G401 (cell line): ENCODE measurements around the gene ZNF107. TPM values are rescaled to one million over a fixed set of nuclear protein-coding genes. Genes with fewer than 3 reads are reported as not detected.
"Not testable (repeated sequence)": the region's sequence is repeated elsewhere in the genome, so short reads cannot be mapped to it uniquely, and the experiment has no call there.

Experiments
- DNase-seq: peaks from one replicate; pipeline ENCODE4 v3.0.0-alpha.2; 2015; ENCODE audit warnings: low spot score
- in situ Hi-C: cut with HindIII; loops from 2 replicates; pipeline ENCODE4 v1.10.0; 2016; ENCODE audit warnings: low sequenced_read_pairs, mixed read lengths
- total RNA-seq: library from RNA; depleted of rRNA; stranded (reverse); fragments of >200 nt; shearing (Covaris generic); gene quantifications from 2 replicates; pipeline ENCODE4 v1.2.3, GENCODE V29; 2014

Gene ZNF107
- total RNA-seq, 1 experiment from 2014 or later = 7.5 TPM

GRCh38 chr7:64642046-64642445 is 23.9 kb upstream of the ZNF107 start:
- in situ Hi-C loops = no loop called here

GRCh38 chr7:64642875-64643274 is 23.1 kb upstream of the ZNF107 start:
- no peak for DNase-seq
- in situ Hi-C loops = no loop called here

More at GRCh38 chr7:64642046-64642445, 23.9 kb upstream of the ZNF107 start:
- no peak for DNase-seq

- in situ Hi-C loops = no loop called here
Measured at GRCh38 chr7:64643566-64643965, 22.4 kb upstream of the ZNF107 start.

DNA sequence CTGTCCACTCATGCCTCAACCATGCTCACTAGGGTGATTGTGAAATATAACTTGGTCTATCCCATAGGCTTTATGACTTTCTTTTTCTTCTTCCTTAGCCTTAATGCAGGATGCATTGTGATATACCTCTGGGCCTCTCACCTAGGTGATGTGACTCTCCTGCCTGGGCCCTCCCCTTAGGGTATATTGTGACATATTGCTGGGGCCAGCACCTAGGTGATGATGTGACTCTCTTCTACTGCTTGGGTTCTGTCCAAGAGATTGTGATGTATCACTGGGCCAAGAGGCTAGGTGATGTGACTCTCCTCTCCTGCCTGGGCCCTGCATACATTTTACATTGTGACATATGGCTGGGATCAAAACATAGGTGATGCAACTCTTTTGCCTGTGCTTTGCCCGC is 14.7 kb upstream of the ZNF107 start:
- in situ Hi-C loops = no loop called here
- no peak for DNase-seq

More at GRCh38 chr7:64643566-64643965, 22.4 kb upstream of the ZNF107 start:
- DNase-seq = no peak

- no peak for DNase-seq
- in situ Hi-C loops = no loop called here
Measured at GRCh38 chr7:64651632-64652165, 14.2 kb upstream of the ZNF107 start.

DNA sequence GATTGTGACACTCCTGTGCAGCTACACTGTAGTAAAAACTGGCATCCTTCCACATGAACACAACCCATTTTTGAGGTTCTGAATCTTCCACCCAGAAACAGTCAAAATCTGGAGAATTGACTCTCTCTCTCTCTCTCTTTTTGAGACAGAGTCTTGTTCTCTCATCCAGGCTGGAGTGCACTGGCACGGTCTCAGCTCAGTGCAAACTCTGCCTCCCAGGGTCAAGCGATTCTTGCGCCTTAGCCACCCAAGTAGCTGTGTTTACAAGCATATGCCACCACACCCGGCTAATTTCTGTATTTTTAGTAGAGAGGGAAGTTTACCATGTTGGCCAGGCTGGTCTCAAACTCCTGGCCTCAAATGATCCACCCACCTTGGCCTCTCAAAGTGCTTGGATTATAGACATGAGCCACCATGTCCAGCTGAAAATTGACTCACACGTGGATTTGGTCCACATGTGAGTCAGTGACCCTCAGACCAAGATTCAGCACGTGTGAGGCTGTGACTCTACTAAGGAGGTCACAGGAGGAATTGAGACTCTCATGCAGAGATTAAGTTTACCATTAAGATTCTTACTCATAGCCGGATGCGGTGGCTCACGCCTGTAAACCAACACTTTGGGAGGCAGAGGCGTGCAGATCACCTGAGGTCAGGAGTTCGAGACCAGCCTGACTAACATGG is 12.1 kb upstream of the ZNF107 start:
- in situ Hi-C loops = no loop called here
- no peak for DNase-seq

DNA sequence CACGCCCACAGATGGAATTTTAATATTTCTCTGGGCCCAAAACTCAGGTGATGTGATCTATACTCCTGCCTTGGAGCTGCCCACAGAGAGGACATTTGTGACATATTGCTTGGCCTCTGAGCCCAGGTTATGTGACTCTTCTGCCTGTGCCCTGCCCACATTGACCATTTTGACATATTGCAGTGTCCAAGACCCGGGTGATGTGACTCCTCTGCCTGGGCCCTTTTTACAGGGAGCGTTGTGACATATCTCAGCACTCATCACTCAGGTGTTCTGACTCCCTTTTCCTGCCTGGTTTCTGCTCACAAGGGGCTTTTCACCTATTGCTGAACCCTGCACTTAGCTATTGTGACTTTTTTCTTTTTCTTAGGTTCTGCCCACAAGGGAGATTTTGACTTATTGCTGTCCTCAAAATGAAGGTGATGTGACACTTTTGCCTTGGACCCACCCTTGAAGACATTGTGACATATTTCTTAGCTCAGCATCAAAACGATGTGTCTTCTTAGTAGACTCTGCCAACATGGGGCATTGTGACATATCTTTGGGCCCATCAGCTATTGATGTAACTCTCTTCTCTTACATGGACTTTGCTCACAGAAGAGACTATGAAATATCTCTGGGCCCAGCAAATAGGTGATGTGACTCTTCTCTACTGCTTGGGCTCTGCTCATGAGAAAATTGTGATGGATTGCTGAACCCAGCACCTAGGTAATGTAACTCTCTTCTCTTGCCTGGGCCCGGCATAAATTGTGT is 11.0 kb upstream of the ZNF107 start:
- no peak for DNase-seq
- in situ Hi-C loops = no loop called here

GRCh38 chr7:64655811-64656210 is 10.1 kb upstream of the ZNF107 start:
- no peak for DNase-seq

DNA sequence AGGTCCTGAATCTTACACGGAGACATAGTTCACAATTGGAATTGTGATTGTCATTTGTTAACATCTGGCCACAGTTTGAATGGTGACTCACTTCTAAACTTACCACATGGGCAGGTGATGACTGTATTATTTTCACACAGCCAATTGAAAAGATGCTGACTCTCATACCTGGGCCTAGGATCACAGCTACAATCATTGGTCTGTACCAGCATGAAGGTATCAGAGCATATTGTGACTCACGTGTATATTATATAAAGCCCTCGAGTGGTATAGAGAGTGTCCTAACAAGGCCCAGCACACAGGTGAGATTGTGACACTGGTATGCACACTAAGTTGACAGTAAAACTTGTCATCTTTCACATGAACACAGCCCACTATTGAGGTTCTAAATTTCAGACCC is 9.4 kb upstream of the ZNF107 start:
- DNase-seq = no peak
- in situ Hi-C loops = no loop called here

More at GRCh38 chr7:64655811-64656210, 10.1 kb upstream of the ZNF107 start:
- in situ Hi-C loops = no loop called here

GRCh38 chr7:64662091-64662490 is 3.8 kb upstream of the ZNF107 start:
- DNase-seq, in situ Hi-C loops: not testable (repeated sequence)

DNA sequence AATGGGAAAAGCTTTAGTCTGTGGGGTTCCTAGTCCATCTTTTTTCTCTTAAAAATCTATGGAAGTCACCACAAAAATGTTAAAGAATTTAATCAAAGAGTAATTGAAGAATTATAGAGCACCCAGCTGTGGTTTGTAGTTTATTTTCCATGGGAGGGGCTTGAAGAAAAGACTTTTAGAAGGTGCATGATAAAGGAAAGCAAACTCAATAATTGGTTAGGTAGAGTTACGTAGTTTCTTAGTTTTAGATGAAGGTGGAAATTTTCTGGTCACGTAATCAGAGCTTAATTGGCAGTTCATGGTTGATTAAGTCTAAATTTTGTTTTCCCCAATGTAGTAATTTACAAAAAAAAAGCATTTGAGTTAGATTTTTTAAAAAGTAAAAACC is 724 bp downstream of the ZNF107 start:
- in situ Hi-C loops = no loop called here
- DNase-seq = no peak

GRCh38 chr7:64667311-64667710 is 1.4 kb downstream of the ZNF107 start:
- in situ Hi-C loops = no loop called here
- peak; percentile 3 for DNase-seq

DNA sequence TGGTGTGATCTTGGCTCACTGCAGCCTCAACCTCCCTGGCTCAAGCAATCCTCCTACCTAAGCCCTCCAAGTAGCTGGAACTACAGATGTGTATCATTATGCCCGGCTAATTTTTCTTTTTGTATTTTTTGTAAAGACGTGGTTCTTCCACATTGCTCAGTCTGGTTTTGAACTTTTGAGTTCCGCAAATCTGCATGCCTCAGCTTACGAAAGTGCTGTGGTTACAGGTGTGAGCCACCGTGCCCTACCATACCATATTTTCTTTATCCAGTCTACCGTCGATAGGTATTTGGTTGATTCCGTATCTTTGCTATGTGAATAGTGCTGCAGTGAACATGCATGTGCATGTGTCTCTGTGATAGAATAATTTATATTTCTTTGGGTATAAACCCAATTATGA is 6.5 kb downstream of the ZNF107 start:
- no peak for DNase-seq
- in situ Hi-C loops = no loop called here

- DNase-seq = no peak
- in situ Hi-C loops = no loop called here
Measured at GRCh38 chr7:64685091-64685490, 19.2 kb downstream of the ZNF107 start.

DNA sequence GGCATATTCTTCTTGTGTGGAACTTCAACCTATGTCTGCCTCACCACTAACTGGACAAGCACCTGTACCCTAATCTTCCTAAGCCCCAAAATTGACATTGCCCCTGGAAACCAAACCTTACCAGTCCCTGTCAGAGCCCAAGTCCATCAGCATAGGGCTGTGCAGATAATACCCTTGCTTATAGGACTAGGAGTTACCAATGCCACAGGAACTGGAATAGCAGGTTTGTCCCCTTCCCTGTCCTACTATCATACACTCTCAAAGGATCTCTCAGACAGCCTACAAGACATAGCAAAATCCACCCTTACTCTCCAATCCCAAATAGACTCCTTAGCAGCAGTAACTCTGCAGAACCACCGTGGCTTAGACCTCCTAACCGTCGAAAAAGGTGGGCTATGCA is 19.8 kb downstream of the ZNF107 start:
- no peak for DNase-seq
- in situ Hi-C loops = no loop called here

- no peak for DNase-seq
- in situ Hi-C loops = no loop called here
Measured at GRCh38 chr7:64686493-64687184, 20.7 kb downstream of the ZNF107 start.

GRCh38 chr7:64687249-64687648 is 21.3 kb downstream of the ZNF107 start:
- in situ Hi-C loops = no loop called here
- DNase-seq = no peak

GRCh38 chr7:64688988-64689387 is 23.1 kb downstream of the ZNF107 start:
- no peak for DNase-seq
- in situ Hi-C loops = no loop called here

- in situ Hi-C loops = no loop called here
- no peak for DNase-seq
Measured at GRCh38 chr7:64691831-64692230, 25.9 kb downstream of the ZNF107 start.

DNA sequence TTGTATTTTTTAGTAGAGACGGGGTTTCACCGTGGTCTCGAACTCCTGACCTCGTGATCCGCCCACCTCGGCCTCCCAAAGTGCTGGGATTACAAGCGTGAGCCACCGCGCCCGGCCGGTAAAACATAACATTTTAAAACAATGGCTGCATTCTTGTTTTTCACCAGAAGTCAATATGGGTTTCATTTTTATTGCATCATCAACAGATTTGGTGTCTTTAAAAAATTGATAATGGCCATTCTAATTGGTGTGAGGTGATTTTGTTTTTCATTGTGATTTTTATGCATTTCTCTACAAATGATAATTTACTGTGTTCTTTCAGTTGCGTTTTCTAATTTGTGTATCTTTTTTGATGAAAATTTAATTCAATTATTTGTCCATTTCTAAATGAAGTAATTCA is 31.9 kb downstream of the ZNF107 start:
- in situ Hi-C loops = not testable (repeated sequence)

More for the DNA sequence above, 31.9 kb downstream of the ZNF107 start:
- DNase-seq = not testable (repeated sequence)
